HL-60 (cell line): ENCODE measurements around the gene MED14.

Experiments
- POLR2AphosphoS5 ChIP-seq: IDR thresholded peaks from 2 replicates; pipeline ENCODE4 v1.6.1; 2012; ENCODE audit warnings: low read depth
- REST ChIP-seq: IDR thresholded peaks from 2 replicates; pipeline ENCODE4 v1.6.1; 2012; ENCODE audit warnings: low read depth; ENCODE audit not compliant: insufficient replicate concordance
- SPI1 ChIP-seq: IDR thresholded peaks from 2 replicates; pipeline ENCODE4 v1.6.1; 2012; ENCODE audit warnings: low read depth, mild to moderate bottlenecking, borderline replicate concordance
- TF ChIP-seq, protein P1 (sequence below): IDR thresholded peaks from one replicate; pipeline ENCODE4 v1.5.1; 2011; ENCODE audit warnings: low read length, control low read depth, inconsistent platforms; ENCODE audit not compliant: insufficient read depth

DNA sequence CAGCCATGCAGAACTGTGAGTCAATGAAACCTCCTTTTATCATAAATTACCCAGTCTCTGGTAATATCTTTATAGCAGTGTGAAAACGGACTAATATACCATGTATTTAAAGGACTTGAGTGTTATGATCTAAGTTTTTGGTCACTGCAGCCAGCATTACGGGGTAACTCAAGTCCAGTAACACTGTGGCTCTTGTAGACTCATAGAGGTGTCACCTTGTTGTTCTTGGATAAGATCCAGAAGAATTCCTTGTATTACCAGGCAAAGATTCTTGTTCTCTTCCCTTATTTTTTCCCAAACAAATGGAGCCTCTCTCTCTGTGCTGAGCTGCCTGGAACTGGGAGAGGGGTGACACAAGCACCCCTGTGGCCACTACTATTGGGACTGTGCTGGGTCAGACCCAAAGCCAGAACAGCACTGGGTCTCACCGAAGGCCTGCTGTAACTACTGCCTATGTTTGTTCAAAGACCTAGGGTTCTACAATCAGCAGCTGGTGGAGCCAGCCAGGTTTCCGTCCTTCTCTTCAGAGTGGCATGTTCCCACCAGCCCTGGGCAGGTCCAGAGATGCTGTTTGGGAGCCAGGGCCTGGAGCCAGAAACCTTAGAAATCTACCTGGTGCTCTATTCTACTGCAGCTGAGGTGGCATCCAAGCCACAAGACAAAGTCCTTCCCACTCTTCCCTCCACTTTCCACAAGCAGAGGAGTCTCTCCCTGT is 43.7 kb upstream of the MED14 start:
- TF ChIP-seq, protein P1, sequence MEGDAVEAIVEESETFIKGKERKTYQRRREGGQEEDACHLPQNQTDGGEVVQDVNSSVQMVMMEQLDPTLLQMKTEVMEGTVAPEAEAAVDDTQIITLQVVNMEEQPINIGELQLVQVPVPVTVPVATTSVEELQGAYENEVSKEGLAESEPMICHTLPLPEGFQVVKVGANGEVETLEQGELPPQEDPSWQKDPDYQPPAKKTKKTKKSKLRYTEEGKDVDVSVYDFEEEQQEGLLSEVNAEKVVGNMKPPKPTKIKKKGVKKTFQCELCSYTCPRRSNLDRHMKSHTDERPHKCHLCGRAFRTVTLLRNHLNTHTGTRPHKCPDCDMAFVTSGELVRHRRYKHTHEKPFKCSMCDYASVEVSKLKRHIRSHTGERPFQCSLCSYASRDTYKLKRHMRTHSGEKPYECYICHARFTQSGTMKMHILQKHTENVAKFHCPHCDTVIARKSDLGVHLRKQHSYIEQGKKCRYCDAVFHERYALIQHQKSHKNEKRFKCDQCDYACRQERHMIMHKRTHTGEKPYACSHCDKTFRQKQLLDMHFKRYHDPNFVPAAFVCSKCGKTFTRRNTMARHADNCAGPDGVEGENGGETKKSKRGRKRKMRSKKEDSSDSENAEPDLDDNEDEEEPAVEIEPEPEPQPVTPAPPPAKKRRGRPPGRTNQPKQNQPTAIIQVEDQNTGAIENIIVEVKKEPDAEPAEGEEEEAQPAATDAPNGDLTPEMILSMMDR = no peak
- TF ChIP-seq POLR2AphosphoS5 = no peak
- no peak for TF ChIP-seq SPI1
- no peak for TF ChIP-seq REST
